Gastrocnemius medialis (tissue), 4 donors: ENCODE measurements around the gene TMEM115.

ENCODE experiments used
- POLR2A ChIP-seq, 2 donors: fragments of 450-650 bp; IDR thresholded peaks; one replicate each; pipeline ENCODE4 v1.6.1; 2017; ENCODE audit warnings: antibody characterized with exemption in 2 of 2, mild to moderate bottlenecking in 2 of 2, moderate library complexity in 2 of 2
- TF ChIP-seq, protein P1 (sequence below), 5 experiments: fragments of 450-650 bp in 3 of 5; fragments of 200-600 bp in 2 of 5; sonication (generic) in 2 of 5; IDR thresholded peaks in 4 of 5; conservative IDR thresholded peaks in 1 of 5; 1 replicate in 4 of 5; 2 replicates in 1 of 5; pipeline ENCODE4 v1.5.1; 2016 to 2019; ENCODE audit warnings: antibody characterized with exemption in 5 of 5, mild to moderate bottlenecking in 3 of 5, moderate library complexity in 3 of 5

DNA sequence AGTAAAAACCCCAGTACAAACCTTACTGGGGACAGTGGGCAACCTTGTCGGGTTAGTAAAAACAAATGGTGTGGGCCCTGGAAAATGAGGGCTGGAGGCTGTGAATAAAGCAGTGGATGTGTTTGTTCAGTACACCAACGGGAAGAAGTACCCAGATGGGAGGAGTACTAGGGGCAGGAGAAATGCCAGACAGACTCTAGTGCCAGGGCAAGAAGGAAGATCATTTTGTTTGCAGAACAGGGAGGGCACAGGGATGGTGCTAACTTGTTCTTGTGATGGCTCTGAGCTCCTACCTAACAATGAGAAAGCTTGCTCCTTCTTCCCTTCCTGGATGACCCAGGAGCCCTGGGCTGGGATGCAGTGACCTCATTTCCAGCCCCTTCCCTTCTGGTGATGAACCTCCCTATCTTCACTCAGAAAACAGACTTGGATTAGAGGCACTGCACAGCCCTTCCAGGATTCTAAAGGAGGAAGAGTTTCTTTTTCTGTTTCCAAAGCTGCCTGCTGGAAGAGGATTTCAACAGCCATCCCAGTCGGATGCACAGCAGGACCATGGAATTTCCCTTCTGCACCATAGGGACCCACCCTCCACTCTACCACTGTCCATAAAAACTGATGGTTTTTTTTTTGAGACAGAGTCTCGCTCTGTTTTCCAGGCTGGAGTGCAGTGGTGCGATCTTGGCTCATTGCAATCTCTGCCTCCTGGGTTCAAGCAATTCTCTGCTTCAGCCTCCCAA lies 24.8 kb downstream of the TMEM115 start:
- TF ChIP-seq, protein P1, sequence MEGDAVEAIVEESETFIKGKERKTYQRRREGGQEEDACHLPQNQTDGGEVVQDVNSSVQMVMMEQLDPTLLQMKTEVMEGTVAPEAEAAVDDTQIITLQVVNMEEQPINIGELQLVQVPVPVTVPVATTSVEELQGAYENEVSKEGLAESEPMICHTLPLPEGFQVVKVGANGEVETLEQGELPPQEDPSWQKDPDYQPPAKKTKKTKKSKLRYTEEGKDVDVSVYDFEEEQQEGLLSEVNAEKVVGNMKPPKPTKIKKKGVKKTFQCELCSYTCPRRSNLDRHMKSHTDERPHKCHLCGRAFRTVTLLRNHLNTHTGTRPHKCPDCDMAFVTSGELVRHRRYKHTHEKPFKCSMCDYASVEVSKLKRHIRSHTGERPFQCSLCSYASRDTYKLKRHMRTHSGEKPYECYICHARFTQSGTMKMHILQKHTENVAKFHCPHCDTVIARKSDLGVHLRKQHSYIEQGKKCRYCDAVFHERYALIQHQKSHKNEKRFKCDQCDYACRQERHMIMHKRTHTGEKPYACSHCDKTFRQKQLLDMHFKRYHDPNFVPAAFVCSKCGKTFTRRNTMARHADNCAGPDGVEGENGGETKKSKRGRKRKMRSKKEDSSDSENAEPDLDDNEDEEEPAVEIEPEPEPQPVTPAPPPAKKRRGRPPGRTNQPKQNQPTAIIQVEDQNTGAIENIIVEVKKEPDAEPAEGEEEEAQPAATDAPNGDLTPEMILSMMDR (IDR thresholded peaks at IDR 0.05 in 4 of 5, conservative IDR thresholded peaks at IDR 0.05 in 1 of 5): no peak
- TF ChIP-seq POLR2A (IDR thresholded peaks at IDR 0.05): no peak
